Colonic mucosa (tissue), 4 donors: ENCODE results near the gene FXR1. TPM values are rescaled to one million over a fixed set of nuclear protein-coding genes. Genes with fewer than 3 reads are reported as not detected.
A peak's percentile ranks its signal among the peaks of the same experiment; 100 is the strongest.

Experiments used
- DNase-seq: peaks from one replicate; pipeline ENCODE4 v3.0.0-alpha.2; 2020
- H3K27ac ChIP-seq: fragments of 200-600 bp; one replicate; pipeline ENCODE4 v1.8.0; 2021
- H3K27me3 ChIP-seq: fragments of 200-600 bp; one replicate; pipeline ENCODE4 v1.8.0; 2021
- H3K36me3 ChIP-seq: fragments of 200-600 bp; one replicate; pipeline ENCODE4 v1.8.0; 2021
- H3K4me1 ChIP-seq: fragments of 200-600 bp; one replicate; pipeline ENCODE4 v1.8.0; 2021; ENCODE audit warnings: mild to moderate bottlenecking
- H3K4me3 ChIP-seq: fragments of 200-600 bp; one replicate; pipeline ENCODE4 v1.8.0; 2021
- H3K9ac ChIP-seq, 2 donors: one replicate each; pipeline ENCODE4 v1.7.0; 2013; ENCODE audit warnings: control low read depth in 2 of 2, low read depth in 2 of 2, low read length in 2 of 2
- H3K9me3 ChIP-seq: fragments of 200-600 bp; one replicate; pipeline ENCODE4 v1.8.0; 2021
- intact Hi-C: fragments of 100-400 bp; cut with DNase I; formaldehyde crosslinking; loops from one replicate; pipeline ENCODE4 v1.14.1; 2022
- total RNA-seq, 2 donors: library from RNA; stranded (reverse); fragmentation: NEBNext Ultra II Directional in 1 of 2; extraction: Animal tissue kit (Norgen Biotek cat#: 25700) in 1 of 2; gene quantifications; one replicate each; pipeline ENCODE4 v1.2.1, GENCODE V29; 2021
- TF ChIP-seq, protein P1 (sequence below): fragments of 200-600 bp; IDR thresholded peaks from one replicate; pipeline ENCODE4 v1.8.0; 2022; ENCODE audit warnings: antibody characterized with exemption, mild to moderate bottlenecking
- donor health status: healthy.
- donor health status: DM: no; HTN: no; CAD: no.
- donor health status: DM: no; HTN: no; CAD: no.

Gene FXR1
- total RNA-seq, 2 donors from 2014 or later, result 74.5 to 80.3 TPM

DNA sequence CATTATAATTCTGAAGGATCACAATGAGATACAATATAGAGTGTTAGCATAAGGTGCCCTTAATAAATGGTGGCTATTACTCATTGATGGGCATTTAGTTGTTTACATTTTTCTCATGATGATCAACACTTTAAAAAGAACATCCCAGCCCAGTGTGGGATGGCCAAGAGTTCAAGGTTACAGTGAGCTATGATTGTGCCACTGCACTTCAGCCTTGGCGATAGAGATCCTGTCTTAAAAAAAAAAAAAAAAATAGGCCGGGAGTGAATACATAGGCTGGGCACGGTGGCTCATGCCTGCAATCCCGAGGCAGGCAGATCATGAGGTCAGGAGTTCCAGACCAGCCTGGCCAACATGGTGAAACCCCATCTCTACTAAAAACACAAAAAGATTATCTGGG is 1.6 kb upstream of the FXR1 start:
- Histone ChIP-seq H3K27me3 (no peaks in the 10 kb centered on the region), H3K36me3 (no peaks in the 10 kb centered on the region), H3K4me1 (peaks cover 3% of the 10 kb centered on the region), H3K9me3 (no peaks in the 10 kb centered on the region), H3K4me3 (no peak overlapping the region), H3K27ac (no peak overlapping the region), H3K9ac (no peak overlapping the region)
- DNase-seq, result no peak
- TF ChIP-seq, protein P1, sequence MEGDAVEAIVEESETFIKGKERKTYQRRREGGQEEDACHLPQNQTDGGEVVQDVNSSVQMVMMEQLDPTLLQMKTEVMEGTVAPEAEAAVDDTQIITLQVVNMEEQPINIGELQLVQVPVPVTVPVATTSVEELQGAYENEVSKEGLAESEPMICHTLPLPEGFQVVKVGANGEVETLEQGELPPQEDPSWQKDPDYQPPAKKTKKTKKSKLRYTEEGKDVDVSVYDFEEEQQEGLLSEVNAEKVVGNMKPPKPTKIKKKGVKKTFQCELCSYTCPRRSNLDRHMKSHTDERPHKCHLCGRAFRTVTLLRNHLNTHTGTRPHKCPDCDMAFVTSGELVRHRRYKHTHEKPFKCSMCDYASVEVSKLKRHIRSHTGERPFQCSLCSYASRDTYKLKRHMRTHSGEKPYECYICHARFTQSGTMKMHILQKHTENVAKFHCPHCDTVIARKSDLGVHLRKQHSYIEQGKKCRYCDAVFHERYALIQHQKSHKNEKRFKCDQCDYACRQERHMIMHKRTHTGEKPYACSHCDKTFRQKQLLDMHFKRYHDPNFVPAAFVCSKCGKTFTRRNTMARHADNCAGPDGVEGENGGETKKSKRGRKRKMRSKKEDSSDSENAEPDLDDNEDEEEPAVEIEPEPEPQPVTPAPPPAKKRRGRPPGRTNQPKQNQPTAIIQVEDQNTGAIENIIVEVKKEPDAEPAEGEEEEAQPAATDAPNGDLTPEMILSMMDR, result no peak
- intact Hi-C loops, result no loop called here

DNA sequence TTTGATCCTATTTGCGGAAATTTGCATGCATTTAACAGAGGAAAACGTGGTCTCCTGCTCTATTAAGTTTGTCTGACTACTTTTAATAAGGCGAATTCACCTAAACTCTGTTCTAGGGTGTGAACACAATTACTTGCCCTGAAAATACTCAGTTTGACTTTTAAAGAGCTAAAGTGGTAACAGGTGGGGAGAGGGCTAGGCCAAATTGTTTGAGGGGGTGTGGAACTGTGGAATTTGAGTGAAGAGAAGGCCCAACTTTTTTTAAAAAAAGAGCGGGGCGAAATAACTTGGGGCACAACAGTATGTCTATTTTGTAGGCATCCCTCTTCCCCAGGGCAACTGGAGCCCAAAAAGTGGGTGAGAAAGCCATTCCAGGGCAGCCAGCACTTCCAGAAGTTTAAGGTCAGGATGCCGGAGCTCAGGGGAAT is 580 bp upstream of the FXR1 start:
- Histone ChIP-seq H3K9ac (peak overlapping the region; percentile 78 to 89), H3K27me3 (no peaks in the 10 kb centered on the region), H3K27ac (peak overlapping the region; percentile 82), H3K9me3 (no peaks in the 10 kb centered on the region), H3K4me3 (peak overlapping the region; percentile 84), H3K36me3 (no peaks in the 10 kb centered on the region), H3K4me1 (peaks cover 3% of the 10 kb centered on the region)
- DNase-seq, result no peak
- intact Hi-C loops, result no loop called here
- TF ChIP-seq, protein P1, result no peak

DNA sequence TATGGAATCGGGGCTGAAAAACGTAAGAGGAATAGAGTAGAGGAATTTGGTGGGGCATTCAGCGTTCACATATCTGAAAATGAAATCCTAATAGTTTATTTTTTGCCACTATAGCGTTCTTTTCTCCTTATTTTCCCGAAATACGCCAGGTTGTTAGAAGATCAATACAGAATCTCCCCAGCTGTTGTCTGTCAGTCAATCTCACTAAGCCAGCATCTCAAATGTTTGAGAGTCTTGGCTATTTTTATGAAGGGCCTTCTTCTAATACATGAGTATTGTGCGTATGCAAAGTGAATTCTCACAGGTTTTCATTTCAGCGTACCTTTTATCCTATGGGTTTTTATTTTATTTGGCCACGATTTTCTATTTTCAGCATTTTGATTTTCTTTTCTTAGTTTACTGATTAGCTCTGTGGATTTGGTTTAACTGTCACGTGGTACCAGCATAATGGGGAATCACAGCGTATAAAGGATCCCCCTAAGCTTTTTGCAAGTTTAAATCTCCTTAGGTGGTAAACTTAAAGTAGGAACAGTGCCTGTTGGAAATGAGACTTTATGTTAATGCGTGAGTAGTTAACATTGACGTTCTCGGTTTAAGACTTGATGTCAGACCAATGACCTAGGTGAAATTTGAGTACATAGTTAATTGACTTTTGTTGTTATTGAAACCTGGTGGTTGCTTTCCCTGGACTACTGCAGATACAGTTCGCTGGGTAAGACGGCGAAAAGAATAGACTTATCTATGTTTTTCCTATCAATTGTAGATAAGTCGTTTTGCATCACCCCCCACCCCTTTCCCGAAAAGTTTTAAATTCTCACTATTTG is 1.3 kb downstream of the FXR1 start:
- H3K9me3 ChIP-seq, result no peaks in the 10 kb centered on the region
- H3K27me3 ChIP-seq, result no peaks in the 10 kb centered on the region
- no peaks in the 10 kb centered on the region for H3K36me3 ChIP-seq
- intact Hi-C loops, result no loop called here
- peaks cover 3% of the 10 kb centered on the region for H3K4me1 ChIP-seq
- TF ChIP-seq, protein P1, result no peak
- peak overlapping the region in 1 of 2 donors; percentile 78 for H3K9ac ChIP-seq
- peak overlapping the region; percentile 84 for H3K4me3 ChIP-seq
- H3K27ac ChIP-seq, result no peak overlapping the region
- no peak for DNase-seq

DNA sequence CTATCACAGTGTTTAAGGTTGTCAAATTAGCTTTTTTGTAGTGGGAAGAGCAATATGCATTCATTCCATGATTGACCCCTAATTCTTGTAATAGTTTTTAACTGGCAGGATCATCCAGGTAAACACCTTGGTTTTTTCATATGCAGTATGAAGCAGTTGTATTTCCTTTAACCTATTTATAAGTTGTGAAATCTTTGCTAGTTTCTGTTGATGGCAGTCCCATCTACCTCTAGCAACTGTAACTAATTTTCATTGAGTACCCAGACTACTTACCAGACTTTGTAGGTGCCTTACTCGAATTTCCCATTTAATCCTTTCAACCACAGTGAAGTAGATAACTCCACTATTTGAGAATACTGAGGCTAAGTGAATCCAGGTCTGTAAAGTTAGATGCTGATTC is 6.1 kb downstream of the FXR1 start:
- Histone ChIP-seq H3K9ac (no peak overlapping the region), H3K4me3 (no peak overlapping the region), H3K4me1 (peaks cover 3% of the 10 kb centered on the region), H3K27ac (no peak overlapping the region), H3K36me3 (no peaks in the 10 kb centered on the region), H3K9me3 (no peaks in the 10 kb centered on the region), H3K27me3 (no peaks in the 10 kb centered on the region)
- intact Hi-C loops, result no loop called here
- TF ChIP-seq, protein P1, result no peak
- DNase-seq, result no peak

DNA sequence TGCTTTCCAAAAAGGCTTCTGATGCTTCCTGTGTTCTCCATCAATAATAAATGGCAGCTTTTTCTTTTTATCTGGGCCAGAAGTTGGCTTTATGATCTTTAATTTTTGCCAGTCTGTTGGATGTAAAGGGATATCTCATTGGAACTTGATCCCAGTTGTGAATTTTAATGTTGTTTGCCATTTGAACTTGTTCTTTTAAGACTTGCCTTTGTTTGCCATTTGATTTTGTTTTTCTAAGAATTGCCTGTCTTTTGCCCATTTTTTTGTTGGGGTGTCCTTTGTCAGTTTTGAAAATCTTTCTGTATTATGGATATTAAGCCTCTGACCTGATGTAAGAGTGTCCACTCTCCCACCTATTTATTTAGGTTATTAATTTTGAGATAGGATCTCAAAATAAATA is 9.8 kb downstream of the FXR1 start:
- TF ChIP-seq, protein P1, result no peak
- H3K9ac ChIP-seq, result no peak overlapping the region
- H3K27me3 ChIP-seq, result no peaks in the 10 kb centered on the region
- no peaks in the 10 kb centered on the region for H3K36me3 ChIP-seq
- no peaks in the 10 kb centered on the region for H3K9me3 ChIP-seq
- H3K27ac ChIP-seq, result no peak overlapping the region
- no peak overlapping the region for H3K4me3 ChIP-seq
- no peak for DNase-seq
- intact Hi-C loops, result loop anchor here (10.0 kb wide), 1 partner anchor 73 kb away; no protein-coding TSS in a partner anchor
- H3K4me1 ChIP-seq, result no peaks in the 10 kb centered on the region
